H7 (cell line): ENCODE data around the gene MYH15. TPM values are rescaled to one million over a fixed set of nuclear protein-coding genes. Genes with fewer than 3 reads are reported as not detected.

Experiments used
- DNase-seq: peaks from one replicate; pipeline ENCODE4 v3.0.0; 2012
- H3K27me3 ChIP-seq: 2 replicates; pipeline ENCODE4 v1.6.0; 2011; ENCODE audit warnings: mild to moderate bottlenecking, low read length; ENCODE audit not compliant: control insufficient read depth, insufficient read depth
- H3K36me3 ChIP-seq: replicated peaks from 2 replicates; pipeline ENCODE4 v1.5.1; 2011; ENCODE audit warnings: low read length; ENCODE audit not compliant: control insufficient read depth, insufficient read depth
- H3K4me3 ChIP-seq: 2 replicates; pipeline ENCODE4 v1.5.1; 2011; ENCODE audit warnings: low read depth, mild to moderate bottlenecking, control low read depth, low read length, moderate library complexity; ENCODE audit not compliant: insufficient read depth
- total RNA-seq: library from RNA; depleted of rRNA; stranded (reverse); fragments of >200 nt; shearing (Covaris generic); gene quantifications from 2 replicates; pipeline ENCODE4 v1.2.3, GENCODE V29; 2014

MYH15 gene
- total RNA-seq, 1 experiment from 2014 or later, result 0.07 TPM

DNA sequence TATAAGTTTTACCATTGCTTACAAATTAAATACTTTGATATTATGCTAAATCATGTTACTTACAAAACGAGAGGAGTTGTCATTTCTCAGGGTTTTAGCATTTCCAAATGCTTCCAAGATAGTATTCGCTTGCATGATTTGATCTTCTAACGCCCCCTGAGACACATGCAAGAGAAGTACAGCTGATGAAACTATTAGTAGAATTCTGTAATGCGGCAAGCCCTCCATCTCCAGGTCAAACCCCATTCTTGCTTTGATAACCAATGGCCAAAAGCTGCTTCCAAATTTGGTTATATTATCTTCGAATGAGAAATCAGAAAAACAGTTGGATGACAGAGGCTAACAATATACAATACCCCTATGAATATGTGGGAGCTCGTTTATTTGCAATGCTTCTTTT, 14.7 kb downstream of the MYH15 start:
- DNase-seq, result no peak
- no peaks in the 10 kb centered on the region for H3K27me3 ChIP-seq
- H3K36me3 ChIP-seq, result no peaks in the 10 kb centered on the region
- no peak overlapping the region for H3K4me3 ChIP-seq

DNA sequence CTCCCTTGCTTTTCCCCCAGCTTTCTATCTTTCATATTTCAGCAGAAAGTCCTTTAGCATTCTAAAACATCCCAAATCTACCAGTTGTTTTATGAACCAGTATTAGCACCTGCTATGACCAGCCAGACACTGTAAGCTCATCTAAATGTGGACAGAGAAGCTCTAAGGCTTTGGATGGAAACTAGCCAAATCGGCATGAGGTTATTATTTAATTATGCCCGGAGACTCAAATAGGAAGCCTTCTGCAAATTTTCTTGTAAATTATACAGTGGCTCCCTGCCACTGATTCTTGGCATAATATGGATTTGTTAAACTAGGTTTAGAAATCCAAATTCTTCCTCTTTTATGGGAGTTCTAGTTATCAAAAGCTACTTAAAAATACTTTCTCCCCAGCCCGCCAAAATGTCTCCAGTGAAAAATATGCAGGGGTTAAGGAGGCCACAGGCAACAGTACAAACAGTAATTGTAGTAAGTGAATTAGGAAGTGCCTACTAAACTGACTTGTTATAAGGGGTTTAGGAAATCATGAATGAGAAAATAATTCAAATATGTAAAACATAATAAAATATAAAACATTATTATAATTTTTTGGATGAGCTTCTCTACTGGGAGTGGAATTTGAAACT, 15.4 kb downstream of the MYH15 start:
- Histone ChIP-seq H3K36me3 (no peaks in the 10 kb centered on the region), H3K27me3 (no peaks in the 10 kb centered on the region), H3K4me3 (no peak overlapping the region)
- no peak for DNase-seq

DNA sequence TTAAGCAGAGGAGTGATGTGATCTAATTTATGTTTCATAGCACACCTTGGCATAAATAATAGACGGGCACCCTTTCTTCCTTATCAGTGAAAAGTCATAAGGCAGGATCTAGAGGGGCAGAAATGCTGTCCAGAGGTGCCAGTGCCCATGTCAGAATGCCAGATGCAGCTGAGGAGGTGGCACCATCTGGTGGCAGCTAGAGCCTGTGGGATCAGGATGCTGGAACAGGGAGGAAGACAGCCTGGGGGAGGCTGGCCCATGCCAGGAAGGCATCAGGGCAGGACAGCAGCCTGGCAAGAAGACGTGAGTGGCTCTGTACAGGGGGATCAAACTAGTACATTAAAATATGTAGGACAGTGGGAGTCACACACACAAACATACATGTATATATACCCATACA, 16.5 kb downstream of the MYH15 start:
- Histone ChIP-seq H3K27me3 (no peaks in the 10 kb centered on the region), H3K4me3 (no peak overlapping the region), H3K36me3 (no peaks in the 10 kb centered on the region)
- peak; percentile 30 for DNase-seq

DNA sequence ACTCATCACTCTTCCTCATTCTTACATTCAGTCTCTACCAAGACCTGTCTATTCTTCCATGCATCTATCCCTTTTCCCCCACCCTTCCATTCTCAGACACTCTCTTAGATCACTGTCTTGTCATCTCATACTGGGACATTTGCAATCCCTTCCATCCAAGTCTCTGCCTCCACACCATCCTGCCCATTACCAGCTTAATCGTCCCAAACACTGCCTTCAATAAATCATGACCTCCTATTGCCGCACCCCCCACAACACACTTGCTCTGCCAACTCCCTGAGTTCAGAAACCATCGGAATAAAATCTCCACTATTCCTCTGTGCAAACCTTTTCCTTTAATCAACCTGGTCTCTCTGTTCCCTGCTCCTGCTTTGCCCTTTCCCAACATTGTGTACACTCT, 18.9 kb downstream of the MYH15 start:
- no peaks in the 10 kb centered on the region for H3K27me3 ChIP-seq
- no peak for DNase-seq
- no peaks in the 10 kb centered on the region for H3K36me3 ChIP-seq
- no peak overlapping the region for H3K4me3 ChIP-seq

DNA sequence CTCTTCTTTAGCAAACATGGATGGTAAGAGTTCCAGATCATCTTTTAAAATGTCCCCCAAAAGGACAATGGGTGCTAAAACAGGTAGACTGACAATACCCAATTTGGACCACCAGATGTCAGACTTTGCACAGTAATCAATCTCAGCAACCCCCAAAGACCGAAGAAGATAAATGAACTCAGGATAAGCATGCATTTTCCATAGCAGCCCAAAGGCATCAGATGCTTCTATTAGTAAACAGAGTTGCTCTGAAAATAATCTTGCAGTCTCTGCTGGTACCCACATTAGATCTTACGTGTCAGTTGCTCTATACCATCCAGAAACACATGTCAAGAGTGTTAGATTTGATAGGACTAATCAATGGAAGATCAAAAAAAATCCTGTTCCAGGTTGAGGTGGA, 20.6 kb downstream of the MYH15 start:
- DNase-seq, result peak; percentile 26
- Histone ChIP-seq H3K36me3 (no peaks in the 10 kb centered on the region), H3K4me3 (no peak overlapping the region), H3K27me3 (no peaks in the 10 kb centered on the region)

DNA sequence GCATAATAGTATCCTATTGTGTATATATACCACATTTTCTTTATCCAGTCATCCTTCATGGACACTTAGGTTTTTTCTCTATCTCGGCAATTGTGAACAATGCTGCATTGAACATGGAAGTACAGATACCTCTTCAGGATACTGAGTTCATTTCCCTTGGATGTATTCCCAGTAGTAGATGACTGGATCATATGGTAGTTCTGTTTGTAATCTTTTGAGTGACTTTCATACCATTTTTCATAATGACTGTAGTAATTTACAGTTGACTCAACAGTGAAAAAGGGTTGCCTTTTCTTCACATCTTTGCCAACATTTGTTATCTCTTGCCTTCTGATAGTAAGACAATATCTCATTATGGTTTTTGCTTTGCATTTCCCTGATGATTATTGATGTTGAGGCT, 21.8 kb downstream of the MYH15 start:
- H3K4me3 ChIP-seq, result no peak overlapping the region
- DNase-seq, result no peak
- H3K36me3 ChIP-seq, result no peaks in the 10 kb centered on the region
- no peaks in the 10 kb centered on the region for H3K27me3 ChIP-seq

DNA sequence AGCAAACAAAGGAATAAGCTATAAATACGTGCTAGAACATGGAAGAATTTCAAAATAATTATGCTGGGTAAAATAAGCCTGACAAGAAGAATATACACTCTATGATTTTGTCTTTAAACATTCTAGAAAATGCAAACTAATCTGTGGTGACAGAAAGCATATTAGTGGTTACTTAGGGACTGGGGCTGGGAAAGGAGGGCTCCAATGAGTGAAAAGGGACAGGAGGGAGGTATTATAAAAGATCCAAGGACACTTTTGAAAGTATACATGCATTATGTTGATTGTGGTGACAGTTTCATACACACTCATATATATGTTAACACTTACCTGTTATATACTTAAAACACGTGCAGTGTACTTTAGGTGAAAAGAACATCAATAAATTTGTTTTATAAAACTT, 23.0 kb downstream of the MYH15 start:
- Histone ChIP-seq H3K4me3 (no peak overlapping the region), H3K36me3 (no peaks in the 10 kb centered on the region), H3K27me3 (no peaks in the 10 kb centered on the region)
- no peak for DNase-seq

DNA sequence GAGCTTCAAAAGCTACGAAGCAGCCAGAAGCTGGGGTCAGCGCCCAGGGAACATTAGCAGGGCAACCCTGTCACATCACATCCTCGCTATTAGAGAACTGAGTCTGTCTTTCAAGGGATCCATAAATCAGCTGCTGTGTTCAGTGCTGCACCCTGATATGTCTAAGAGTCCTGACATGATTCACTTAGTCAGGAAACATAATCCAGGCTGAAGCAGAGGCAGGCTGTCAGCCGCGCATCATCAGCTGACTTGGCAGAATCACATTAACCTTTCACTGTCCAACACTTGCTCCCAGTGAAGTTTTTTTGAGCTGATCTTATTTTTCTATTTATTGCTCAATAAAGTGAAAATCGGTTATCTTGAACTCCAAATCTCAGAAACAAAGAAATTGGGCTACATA, 23.5 kb downstream of the MYH15 start:
- no peak overlapping the region for H3K4me3 ChIP-seq
- no peak for DNase-seq
- H3K27me3 ChIP-seq, result no peaks in the 10 kb centered on the region
- no peaks in the 10 kb centered on the region for H3K36me3 ChIP-seq

DNA sequence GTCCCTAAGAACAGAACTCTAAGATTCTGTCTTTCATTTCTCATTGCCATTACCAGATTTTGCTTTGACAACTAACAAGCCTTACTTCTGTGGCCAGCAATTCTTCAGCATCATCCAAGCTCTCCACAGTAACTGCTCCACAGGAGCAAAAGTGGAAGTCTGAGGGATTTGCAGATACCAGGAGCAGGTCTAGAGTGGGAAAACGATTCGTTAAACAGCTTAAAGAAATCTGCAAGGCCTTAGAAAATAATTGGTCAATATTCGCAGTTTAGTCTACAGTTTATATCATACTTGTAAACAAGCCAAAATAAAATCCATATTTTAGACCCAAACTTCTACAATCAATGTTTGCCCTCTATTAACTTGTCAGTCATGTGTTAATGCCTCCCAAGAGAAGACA, 24.1 kb downstream of the MYH15 start:
- Histone ChIP-seq H3K4me3 (no peak overlapping the region), H3K36me3 (no peaks in the 10 kb centered on the region)
- no peak for DNase-seq

DNA sequence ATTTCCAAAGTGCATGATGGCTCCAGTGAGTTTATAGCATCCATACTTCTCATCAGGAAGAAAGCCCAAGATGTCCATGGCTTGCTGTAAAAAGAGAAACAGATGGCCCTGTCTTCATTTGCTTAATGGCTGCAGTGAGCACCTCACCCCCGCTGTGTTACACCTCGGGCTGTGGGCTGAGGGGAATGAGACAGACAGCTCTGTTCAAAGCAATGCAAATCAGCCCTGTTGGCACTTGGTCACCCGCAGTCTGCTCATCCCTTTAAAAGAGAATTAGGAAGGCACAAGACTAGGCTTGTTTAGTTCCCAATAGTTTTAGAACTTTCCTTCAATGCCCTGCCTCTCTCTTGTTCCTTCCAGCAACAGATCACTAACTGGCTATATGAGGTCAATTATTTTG, 25.2 kb downstream of the MYH15 start:
- peak; percentile 34 for DNase-seq
- no peak overlapping the region for H3K4me3 ChIP-seq
- no peaks in the 10 kb centered on the region for H3K36me3 ChIP-seq
- H3K27me3 ChIP-seq, result no peaks in the 10 kb centered on the region

More for the DNA sequence above, 24.1 kb downstream of the MYH15 start:
- H3K27me3 ChIP-seq, result no peaks in the 10 kb centered on the region

DNA sequence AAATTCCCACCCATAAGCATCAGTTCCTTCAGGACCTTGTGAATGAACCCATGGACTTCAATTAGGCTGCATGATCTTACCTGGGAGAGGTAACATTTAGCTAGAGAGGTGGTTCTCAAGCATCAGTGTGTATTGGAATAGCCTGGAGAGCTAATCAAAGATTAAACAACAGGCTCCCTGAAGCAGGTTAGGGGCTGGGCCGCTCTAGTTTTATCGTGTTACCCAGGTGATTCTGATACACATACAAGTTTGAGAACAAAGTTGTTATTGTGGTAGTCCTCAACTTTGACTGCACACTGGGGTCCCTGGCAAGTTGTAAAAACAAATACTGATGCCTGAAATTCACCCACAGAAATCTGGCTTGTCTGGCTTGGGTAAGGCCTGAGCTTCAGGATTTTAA, 31.2 kb downstream of the MYH15 start:
- Histone ChIP-seq H3K36me3 (no peaks in the 10 kb centered on the region), H3K27me3 (no peaks in the 10 kb centered on the region), H3K4me3 (no peak overlapping the region)
- DNase-seq, result no peak

DNA sequence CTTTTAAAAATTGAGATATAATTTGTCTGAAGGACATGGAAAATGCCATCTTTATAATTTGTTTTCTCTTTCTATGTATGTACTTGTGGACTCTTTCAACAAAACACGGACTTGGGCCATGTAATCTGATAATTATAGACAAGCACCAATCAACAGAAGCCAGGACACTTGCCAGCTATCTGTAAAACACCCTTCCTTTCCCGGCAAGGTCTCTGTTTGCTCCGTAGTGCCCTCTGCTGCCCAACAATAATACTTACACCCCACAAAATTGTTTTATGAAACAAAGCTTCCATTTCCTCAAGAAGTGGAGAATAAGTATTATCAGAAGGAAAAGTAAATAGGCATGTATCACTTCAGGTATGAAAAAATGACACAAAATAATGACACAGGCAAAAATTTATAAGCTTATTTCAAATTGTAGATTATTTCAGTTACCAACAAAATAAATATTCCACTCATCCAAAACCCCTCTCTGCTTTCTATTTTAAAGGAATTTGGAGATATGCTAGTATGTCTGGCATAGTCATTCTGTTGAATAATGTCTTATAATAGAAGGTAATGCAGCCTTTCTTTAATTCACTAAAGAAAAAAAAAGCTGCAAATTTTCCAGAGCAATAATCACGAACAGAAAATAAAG, 32.8 kb downstream of the MYH15 start:
- peak; percentile 8 for DNase-seq
- Histone ChIP-seq H3K4me3 (no peak overlapping the region), H3K27me3 (no peaks in the 10 kb centered on the region), H3K36me3 (no peaks in the 10 kb centered on the region)

DNA sequence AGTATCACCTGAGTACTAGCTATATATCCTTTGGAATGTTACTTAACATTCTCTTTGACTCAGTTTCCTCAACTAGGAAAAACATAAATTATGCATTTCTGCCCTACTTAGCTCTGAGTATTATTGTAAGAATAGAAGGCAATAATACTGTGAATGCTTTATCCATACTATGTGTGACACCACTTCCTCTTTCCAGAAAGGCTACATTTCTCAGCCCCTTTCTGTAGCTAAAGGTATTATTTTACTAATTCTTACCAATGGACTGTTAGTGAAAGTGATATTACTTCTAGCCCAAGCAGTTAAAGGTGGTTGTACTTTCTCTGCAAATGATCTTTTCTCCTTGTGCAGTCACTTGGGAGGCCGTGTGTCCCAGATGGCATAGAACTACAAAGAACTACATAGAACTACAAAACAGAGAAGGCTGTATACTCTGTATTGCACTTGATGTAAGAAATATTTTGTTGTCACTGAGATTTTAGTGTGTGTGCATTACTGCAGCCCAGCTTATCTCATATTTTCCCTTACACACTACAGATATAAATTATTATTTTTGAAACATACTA, 35.1 kb downstream of the MYH15 start:
- DNase-seq, result no peak
- Histone ChIP-seq H3K4me3 (no peak overlapping the region), H3K27me3 (no peaks in the 10 kb centered on the region), H3K36me3 (no peaks in the 10 kb centered on the region)

DNA sequence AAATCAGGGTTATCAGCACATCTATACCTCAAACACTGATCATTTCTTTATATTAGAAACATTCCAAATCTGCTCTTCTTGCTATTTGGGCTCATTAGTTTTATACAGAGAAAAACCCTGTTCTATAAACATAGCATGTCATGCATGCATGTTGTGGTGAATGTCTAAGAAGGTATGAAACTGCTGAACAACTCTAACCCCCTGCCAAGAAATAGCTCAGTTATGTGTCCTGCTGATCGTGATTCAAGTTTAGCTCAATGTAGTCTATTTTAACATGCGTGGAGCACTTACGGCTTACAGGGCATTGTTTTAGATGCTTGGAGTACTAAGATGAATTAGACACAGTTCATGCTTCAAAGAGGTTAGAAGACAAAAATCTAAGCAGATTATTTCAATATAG, 35.8 kb downstream of the MYH15 start:
- DNase-seq, result no peak
- Histone ChIP-seq H3K4me3 (no peak overlapping the region), H3K27me3 (no peaks in the 10 kb centered on the region), H3K36me3 (no peaks in the 10 kb centered on the region)

DNA sequence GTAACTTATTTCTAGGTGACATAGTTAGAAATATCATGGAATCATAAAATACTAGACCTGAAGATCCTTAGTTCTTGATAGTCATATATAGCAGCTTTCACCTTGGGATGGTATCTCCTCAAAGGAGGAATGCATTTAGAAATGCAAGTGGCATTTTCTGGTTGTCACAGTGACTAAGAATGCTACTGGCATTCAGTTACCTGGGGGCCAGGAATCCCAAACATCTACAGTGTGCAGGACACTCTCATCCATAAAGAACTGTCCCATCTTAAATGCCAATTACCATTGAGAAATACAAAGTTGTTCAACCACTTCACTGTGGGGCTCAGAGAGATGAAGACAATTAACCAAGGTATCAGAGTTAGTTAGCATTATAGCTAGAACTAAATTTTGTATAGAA, 36.7 kb downstream of the MYH15 start:
- no peak overlapping the region for H3K4me3 ChIP-seq
- no peaks in the 10 kb centered on the region for H3K36me3 ChIP-seq
- no peaks in the 10 kb centered on the region for H3K27me3 ChIP-seq
- no peak for DNase-seq
